HG03045 (cell line): ENCODE measurements around the gene KRT12.
"Not testable (repeated sequence)": the region's sequence is repeated elsewhere in the genome, so short reads cannot be mapped to it uniquely, and the experiment has no call there.

ENCODE experiments used
- ATAC-seq: cut with Tn5 transposase; IDR thresholded peaks from one replicate; pipeline ENCODE4 v1.9.1; 2021; ENCODE audit warnings: mild to moderate bottlenecking, moderate library complexity; ENCODE audit not compliant: unreplicated experiment

Gene KRT12

GRCh38 chr17:40884708-40885512, 17.9 kb upstream of the KRT12 start, which contains the start of gene KRT20:
Gene KRT20, minus strand, starts transcription at chr17:40885242. Its CDS starts 57 bp downstream, at chr17:40885185.
- no peak for ATAC-seq

- ATAC-seq, result no peak
Observed at GRCh38 chr17:40883626-40884334, 16.8 kb upstream of the KRT12 start.

DNA sequence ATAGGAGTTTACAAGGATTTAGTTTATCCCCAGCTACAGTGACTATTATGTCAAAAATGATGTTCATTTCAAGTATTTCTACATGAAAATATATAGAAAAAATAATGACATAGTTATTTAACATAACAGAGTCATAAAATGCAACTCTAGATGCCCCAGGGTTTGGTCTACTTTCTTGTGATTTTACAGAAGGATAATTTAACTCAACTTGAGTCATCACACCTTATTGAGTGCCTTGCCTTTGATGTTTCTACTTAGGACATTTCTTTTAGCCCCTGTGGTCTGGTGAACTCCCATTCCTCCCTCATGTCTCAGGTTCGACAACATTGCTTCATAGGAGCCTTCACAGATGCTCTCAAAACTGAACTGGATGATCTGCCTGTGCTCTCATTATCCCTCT, 16.0 kb upstream of the KRT12 start:
- no peak for ATAC-seq

DNA sequence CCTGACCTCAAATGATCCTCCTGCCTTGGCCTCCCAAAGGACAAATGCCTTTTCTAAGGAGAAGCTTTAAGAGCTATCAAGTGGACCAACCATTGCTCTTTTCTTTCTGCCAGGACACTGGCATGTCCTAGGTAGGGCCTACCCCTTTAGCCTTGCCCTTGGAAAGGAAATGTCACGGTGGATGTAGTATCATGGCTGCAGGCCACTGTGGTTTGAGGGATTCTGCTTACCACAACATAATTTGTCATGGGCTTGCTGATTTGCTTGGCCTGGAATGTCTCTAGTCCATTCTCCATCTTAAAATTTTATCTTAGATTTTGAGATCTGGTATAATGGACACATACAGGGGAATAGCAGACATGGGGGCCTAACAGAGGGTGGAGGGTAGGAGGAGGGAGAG, 12.0 kb upstream of the KRT12 start:
- ATAC-seq, result no peak

- ATAC-seq, result no peak
Observed at GRCh38 chr17:40878044-40878443, 11.0 kb upstream of the KRT12 start.

GRCh38 chr17:40873801-40874200, 6.8 kb upstream of the KRT12 start:
- ATAC-seq, result no peak

GRCh38 chr17:40873255-40873654, 6.2 kb upstream of the KRT12 start:
- no peak for ATAC-seq

GRCh38 chr17:40872416-40872815, 5.4 kb upstream of the KRT12 start:
- ATAC-seq, result no peak

DNA sequence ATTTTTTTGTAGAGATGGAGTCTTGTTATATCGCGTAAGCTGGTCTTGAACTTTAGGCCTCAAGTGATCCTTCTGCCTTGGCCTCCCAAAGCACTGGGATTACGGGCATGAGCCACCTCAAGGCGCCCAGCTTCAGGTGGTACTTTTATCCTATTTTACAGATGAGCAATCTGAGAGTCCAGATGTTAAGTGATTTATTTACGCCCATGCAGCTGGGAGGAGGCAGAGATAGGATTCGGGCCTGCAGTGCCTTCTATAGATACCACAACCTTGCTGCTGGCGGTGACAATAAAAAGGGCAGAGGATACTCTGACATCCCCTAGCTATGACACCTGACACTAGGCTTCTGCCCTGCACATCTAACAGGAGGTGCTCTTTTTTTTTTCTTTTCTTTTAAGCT, 4.3 kb upstream of the KRT12 start:
- ATAC-seq, result no peak

- ATAC-seq, result no peak
Observed at GRCh38 chr17:40870136-40870535, 3.1 kb upstream of the KRT12 start.

DNA sequence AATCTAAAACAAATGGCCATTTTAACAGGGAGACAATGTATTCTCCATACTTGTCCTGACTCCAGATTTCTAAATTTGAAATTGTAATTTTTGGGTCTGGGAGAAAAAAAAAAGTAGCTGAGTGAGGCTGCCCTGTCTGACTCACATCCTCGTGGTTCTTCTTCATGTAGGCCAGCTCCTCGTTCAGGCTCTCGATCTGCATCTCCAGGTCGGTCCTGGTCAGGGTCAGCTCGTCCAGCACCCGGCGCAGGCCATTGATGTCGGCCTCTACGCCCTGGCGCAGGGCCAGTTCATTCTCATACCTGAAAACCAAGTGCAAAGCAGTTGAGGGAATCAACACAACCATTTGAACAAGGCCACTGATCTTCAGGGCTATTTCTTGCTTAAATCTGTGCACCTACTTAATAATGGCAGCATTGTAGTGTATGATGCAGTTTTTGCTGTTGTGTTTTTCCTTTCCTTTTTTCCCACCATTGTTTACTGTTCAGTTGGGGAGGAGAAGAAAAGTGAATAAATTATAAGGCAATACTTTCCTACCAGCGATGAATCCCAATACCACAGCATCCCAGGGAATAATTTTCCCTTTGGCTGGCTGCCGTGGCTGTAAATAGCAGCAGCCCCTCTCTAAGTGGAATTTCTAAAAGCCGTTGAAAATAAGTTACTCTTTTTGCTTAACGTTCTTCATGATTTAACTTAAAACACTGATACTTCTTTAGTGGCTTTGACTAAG, 2.2 kb downstream of the KRT12 start:
- ATAC-seq, result no peak

DNA sequence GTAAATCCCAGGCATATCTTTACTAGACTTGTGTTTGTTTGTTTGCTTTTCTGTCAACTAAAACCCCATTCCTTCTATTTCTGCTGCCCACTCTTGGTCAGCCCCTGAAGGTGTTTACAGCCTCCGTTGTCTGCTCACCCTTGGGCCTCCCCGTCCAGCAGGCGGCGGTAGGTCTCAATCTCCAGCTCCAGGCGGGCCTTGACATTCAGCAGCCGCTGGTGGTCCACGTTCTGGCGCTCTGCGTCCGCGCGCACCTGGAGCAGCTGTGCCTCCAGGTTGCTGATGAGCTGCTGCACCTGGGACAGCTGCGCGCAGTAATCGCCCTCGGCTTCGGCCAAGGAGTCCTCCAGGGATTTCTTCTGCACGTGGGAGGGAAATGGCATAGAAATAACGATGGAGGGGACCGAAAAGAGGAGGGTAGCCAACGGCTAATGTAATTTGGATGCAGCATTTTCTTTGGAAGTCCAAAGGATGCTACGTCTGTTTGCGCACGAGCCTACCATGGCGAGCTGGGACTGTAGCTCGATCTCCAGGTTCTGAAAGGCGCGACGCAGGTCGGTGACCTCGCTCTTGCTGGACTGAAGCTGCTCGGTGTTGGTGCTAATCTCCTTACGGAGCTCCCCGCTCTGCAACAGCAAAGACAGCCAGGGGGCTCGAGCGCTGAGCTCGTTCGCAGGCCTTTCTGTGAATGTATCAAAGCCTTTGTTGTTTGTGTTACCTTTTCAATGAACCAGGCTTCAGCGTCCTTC, 3.9 kb downstream of the KRT12 start:
- no peak for ATAC-seq

GRCh38 chr17:40859536-40859935, 7.5 kb downstream of the KRT12 start:
- no peak for ATAC-seq

GRCh38 chr17:40858667-40859066, 8.4 kb downstream of the KRT12 start:
- not testable (repeated sequence) for ATAC-seq

DNA sequence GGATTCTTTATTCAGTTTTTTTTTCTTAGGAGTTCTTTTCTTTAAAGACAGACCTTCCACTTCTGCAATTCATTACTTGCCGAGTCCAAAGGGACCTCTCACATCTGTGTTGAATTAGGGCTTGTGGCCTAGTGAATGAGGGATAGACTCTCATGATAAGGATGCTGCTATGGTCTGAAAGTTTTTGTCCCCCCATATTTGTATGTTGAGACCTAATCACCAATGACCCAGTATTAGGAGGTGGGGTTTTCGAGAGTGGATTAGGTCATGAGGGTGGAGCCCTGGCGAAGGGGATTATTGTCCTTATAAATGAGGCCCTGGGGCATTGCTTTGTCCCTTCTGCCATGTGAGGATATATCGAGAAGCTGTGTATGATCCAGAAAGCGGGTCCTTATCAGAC, 9.5 kb downstream of the KRT12 start:
- ATAC-seq, result no peak

- ATAC-seq, result no peak
Observed at GRCh38 chr17:40854175-40854814, 12.7 kb downstream of the KRT12 start.

DNA sequence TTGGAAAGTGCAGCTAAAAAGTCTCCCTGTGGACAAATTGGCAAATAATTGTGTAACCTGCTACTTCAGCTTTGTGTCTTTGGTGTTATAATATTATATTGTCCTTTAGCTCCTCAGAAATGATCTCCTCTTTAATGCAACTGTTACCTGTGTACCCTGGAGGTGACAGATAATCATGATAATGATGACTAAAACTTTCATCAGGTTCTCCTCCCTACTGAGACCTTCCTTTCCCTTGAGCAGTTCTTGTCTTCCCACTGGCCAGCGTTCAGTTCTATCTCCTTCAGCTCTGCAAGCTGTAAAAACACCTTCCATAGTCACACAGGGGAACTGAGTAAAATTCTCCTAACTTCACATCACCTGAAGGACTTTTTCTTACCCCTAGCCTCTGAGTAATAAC, 14.7 kb downstream of the KRT12 start:
- ATAC-seq, result no peak

- ATAC-seq, result no peak
Observed at GRCh38 chr17:40850293-40850972, 16.6 kb downstream of the KRT12 start.

DNA sequence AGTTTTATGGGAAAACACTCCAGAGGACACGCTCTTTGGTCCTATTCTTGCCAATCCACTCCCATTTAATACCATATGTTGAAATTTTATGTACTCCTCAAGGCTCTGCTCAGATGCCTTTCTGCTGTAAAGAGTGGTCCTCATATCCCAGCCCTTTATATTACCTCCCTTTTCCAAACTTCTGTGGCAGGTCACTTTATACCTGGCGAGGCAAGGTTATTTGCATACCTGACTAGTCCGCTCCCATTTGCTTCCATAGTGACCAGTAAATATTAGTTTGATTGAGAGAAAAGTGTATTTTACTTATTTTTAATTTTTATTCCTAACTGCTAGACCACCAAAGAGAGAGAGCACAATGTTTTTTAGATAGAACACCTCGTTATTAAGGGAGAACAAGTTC, 17.3 kb downstream of the KRT12 start:
- ATAC-seq, result no peak
